ENCODE results near the gene PIH1D1. TPM values are rescaled to one million over a fixed set of nuclear protein-coding genes. Genes with fewer than 3 reads are reported as not detected.

PIH1D1 gene
- total RNA-seq, 1 experiment from 2014 or later, result 166 TPM

GRCh38 chr19:49421878-49422202 is 29.8 kb downstream of the PIH1D1 start:
- no peak overlapping the region for H2BK12ac ChIP-seq (ENCODE audit: insufficient read length, low read depth, low read length)
- no peak overlapping the region for H2BK120ac ChIP-seq (ENCODE audit: low read depth, low read length, poor library complexity, severe bottlenecking)
- no peak overlapping the region for H2BK5ac ChIP-seq (ENCODE audit: insufficient read length, low read length)
- H3K9me3 ChIP-seq (ENCODE audit: control insufficient read depth, low read depth, low read length), result no peaks in the 10 kb centered on the region
- no peak overlapping the region for H3K23ac ChIP-seq (ENCODE audit: insufficient read length, low read depth, low read length)
- no peak overlapping the region for H3K9ac ChIP-seq (ENCODE audit: extremely low read depth, insufficient read length, low read length)
- H3K4me1 ChIP-seq (ENCODE audit: insufficient read depth, low read length), result peaks cover 2% of the 10 kb centered on the region
- H3K4ac ChIP-seq (ENCODE audit: low read depth, low read length), result no peak overlapping the region
- H3K79me1 ChIP-seq (ENCODE audit: insufficient read depth, low read depth, low read length, poor library complexity, severe bottlenecking), result no peaks in the 10 kb centered on the region
- no peak overlapping the region for H3K27ac ChIP-seq (ENCODE audit: insufficient read length, low read depth, low read length)
- no peak overlapping the region for H2BK20ac ChIP-seq (ENCODE audit: low read depth, low read length, poor library complexity, severe bottlenecking)
- H4K20me1 ChIP-seq (ENCODE audit: control insufficient read depth, insufficient read depth, insufficient read length), result no peaks in the 10 kb centered on the region
- no peak overlapping the region for H4K8ac ChIP-seq (replicated peaks; ENCODE audit: insufficient read length, low read depth, low read length)
- H2AK5ac ChIP-seq (ENCODE audit: insufficient read length, low read length), result no peak overlapping the region
- DNase-seq, result no peak
- H4K91ac ChIP-seq (ENCODE audit: insufficient read length, low read depth, low read length), result no peak overlapping the region
- Mint-ChIP-seq H3K27ac (no peak overlapping the region), H3K9me3 (peaks cover 0 to 9% of the 10 kb centered on the region in 2 experiments; a peak in 1 of 5 replicates), H3K27me3 (ENCODE audit: low read depth) (peaks cover 70% of the 10 kb centered on the region), H3K36me3 (ENCODE audit: insufficient read depth in 1 of 3, low read depth in 3 of 3) (no peaks in the 10 kb centered on the region; a peak in 2 of 7 replicates), H3K4me1 (peaks cover 63 to 76% of the 10 kb centered on the region in 2 experiments), H3K4me3 (peak overlapping the region in 1 of 2 experiments; percentile 52; a peak in 3 of 5 replicates)
- H2AFZ ChIP-seq (ENCODE audit: low read length), result no peak overlapping the region
- no peaks in the 10 kb centered on the region for H3K79me2 ChIP-seq (ENCODE audit: insufficient read depth, low read length)
- no peak overlapping the region for H3T11ph ChIP-seq (ENCODE audit: low read length)
- no peak for TF ChIP-seq CTCF (conservative IDR thresholded peaks at IDR 0.05)
- no peak overlapping the region for H4K5ac ChIP-seq (ENCODE audit: insufficient read length, low read depth, low read length)
- H3K27me3 ChIP-seq (ENCODE audit: insufficient read depth, low read length), result peaks cover 32% of the 10 kb centered on the region; the same call in 1 of the 2 replicates
- H3K18ac ChIP-seq (ENCODE audit: insufficient read length, low read depth, low read length), result no peak overlapping the region
- H3K56ac ChIP-seq (ENCODE audit: insufficient read length, low read depth, low read length), result no peak overlapping the region
- peaks cover 15% of the 10 kb centered on the region for H3K23me2 ChIP-seq (ENCODE audit: insufficient read length, low read depth, low read length, poor library complexity, severe bottlenecking)
- no peak overlapping the region for H2BK15ac ChIP-seq (ENCODE audit: low read depth, low read length)
- no CpG with 5 or more reads among the region's 3 CpGs for WGBS (ENCODE audit: extremely low coverage, insufficient read length, low lambda C conversion rate)
- H3K14ac ChIP-seq (ENCODE audit: insufficient read depth, low read length), result no peak overlapping the region
- no peak overlapping the region for H3K4me2 ChIP-seq (ENCODE audit: insufficient read depth, insufficient read length, low read length)

Data from H9 (cell line).